ENCODE measurements around the gene EMC7. TPM values are rescaled to one million over a fixed set of nuclear protein-coding genes. Genes with fewer than 3 reads are reported as not detected.

EMC7 gene
- total and polyA plus RNA-seq, 2 of the 4 experiments (the other 2 are of a cell fraction), result 46.6 to 76.4 TPM

DNA sequence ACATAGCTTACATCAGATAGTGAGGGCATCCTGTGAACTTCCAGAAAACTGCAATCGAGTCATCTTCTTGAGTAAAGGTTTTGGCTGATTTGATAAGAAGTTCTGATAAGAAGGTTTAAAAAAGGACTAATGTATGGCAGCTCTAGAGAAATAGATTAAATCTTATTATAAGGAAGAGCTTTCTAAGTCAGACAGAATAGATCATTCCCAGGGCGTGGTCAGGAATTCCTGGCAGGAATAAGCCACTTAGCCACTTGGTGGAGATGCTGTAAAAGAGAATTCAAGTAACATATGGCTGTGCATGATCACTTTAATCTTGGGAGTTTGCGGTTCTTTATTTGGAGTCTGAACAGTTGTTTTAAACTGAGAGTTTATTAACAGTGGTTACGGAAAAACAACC lies 17.6 kb upstream of the EMC7 start:
- Histone ChIP-seq H3K4ac (ENCODE audit: low read depth, low read length) (no peak overlapping the region), H2BK20ac (ENCODE audit: low read depth, low read length) (no peak overlapping the region), H3K23ac (ENCODE audit: low read depth, low read length) (no peak overlapping the region), H2AK5ac (ENCODE audit: low read depth, low read length) (no peak overlapping the region), H3K18ac (ENCODE audit: low read depth, low read length) (no peak overlapping the region), H2BK5ac (ENCODE audit: low read depth, low read length, poor library complexity, severe bottlenecking) (no peak overlapping the region), H3K4me1 (ENCODE audit: control insufficient read depth, insufficient read depth, low read length) (0 out of 2 replicates have a peak, but pooled peaks cover 1% of the 10 kb centered on the region), H2AFZ (replicated peaks; ENCODE audit: low read length, poor library complexity) (no peak overlapping the region), H4K8ac (ENCODE audit: low read depth in 2 of 2, low read length in 2 of 2) (no peak overlapping the region), H2BK15ac (ENCODE audit: low read depth, low read length) (no peak overlapping the region), H3K9ac (ENCODE audit: low read depth, low read length) (no peak overlapping the region), H3K9me3 (ENCODE audit: control insufficient read depth, insufficient read depth, low read length) (no peaks in the 10 kb centered on the region), H3K27ac (ENCODE audit: insufficient read depth, low read length) (no peak overlapping the region), H3K79me1 (ENCODE audit: low read depth in 1 of 2, low read length in 2 of 2) (no peaks in the 10 kb centered on the region), H2AK9ac (replicated peaks; ENCODE audit: low read depth, low read length, poor library complexity) (no peak overlapping the region), H3K56ac (ENCODE audit: extremely low read depth, insufficient read depth, low read length) (no peak overlapping the region), H3K14ac (replicated peaks; ENCODE audit: low read depth, low read length) (no peak overlapping the region), H4K20me1 (ENCODE audit: insufficient read depth, low read length) (peaks cover 5% of the 10 kb centered on the region; the same call in 1 of the 2 replicates), H4K91ac (ENCODE audit: insufficient read depth, low read depth, low read length) (no peak overlapping the region), H3K4me2 (ENCODE audit: low read depth, low read length) (no peak overlapping the region), H2BK120ac (ENCODE audit: low read depth, low read length) (no peak overlapping the region), H3K36me3 (ENCODE audit: control insufficient read depth, insufficient read depth, low read length) (no peaks in the 10 kb centered on the region), H3K27me3 (ENCODE audit: control insufficient read depth, insufficient read depth, low read length) (no peaks in the 10 kb centered on the region), H3K9me1 (ENCODE audit: insufficient read depth, low read length) (no peaks in the 10 kb centered on the region), H3K4me3 (ENCODE audit: insufficient read depth, low read depth, low read length) (no peak overlapping the region), H4K5ac (ENCODE audit: low read depth, low read length) (no peak overlapping the region)
- ChIA-PET CTCF (interaction anchor here (0.6 to 2.0 kb wide), 2 partner anchors 9 to 937 kb away, joined by 3 to 6 read pairs; no protein-coding TSS in a partner anchor), POLR2A (ENCODE audit: unreplicated experiment) (no interaction called here)
- dilution Hi-C loops (cut with HindIII; ENCODE audit: low sequenced_read_pairs, unreplicated experiment) (no loop called here), in situ Hi-C loops (cut with MboI; ENCODE audit: low sequenced_read_pairs) (loop anchor here (25.0 kb wide), 1 partner anchor 468 kb away; the partner anchor contains the start of gene GOLGA8B), intact Hi-C loops (cut with micrococcal nuclease) (no loop called here)
- WGBS, 2 experiments (ENCODE audit: extremely low coverage in 2 of 2, insufficient read length in 1 of 2), result no CpG with 5 or more reads among the region's 4 CpGs
- ATAC-seq (ENCODE audit: low read depth) (no peak), DNase-seq (no peak)
- TF ChIP-seq SMC3 (IDR thresholded peaks at IDR 0.05; ENCODE audit: low read depth, low read length), result no peak
- no peak for TF ChIP-seq CHD1 (IDR thresholded peaks at IDR 0.05; ENCODE audit: low read depth, low read length)
- no peak for TF ChIP-seq FOS (IDR thresholded peaks at IDR 0.05; ENCODE audit: low read depth, low read length)
- TF ChIP-seq ELK1 (IDR thresholded peaks at IDR 0.05; ENCODE audit: borderline replicate concordance, low read depth, low read length), result no peak
- no peak for TF ChIP-seq RAD21 (IDR thresholded peaks at IDR 0.05; ENCODE audit: low read length)
- TF ChIP-seq CEBPB (IDR thresholded peaks at IDR 0.05; ENCODE audit: low read depth, low read length), result no peak
- BruUV-seq (replicated peaks), result no TSS peak
